ENCODE measurements around the gene GSKIP. TPM values are rescaled to one million over a fixed set of nuclear protein-coding genes. Genes with fewer than 3 reads are reported as not detected.

The GSKIP gene
- total RNA-seq, 1 donor from 2014 or later: 17.5 TPM

DNA sequence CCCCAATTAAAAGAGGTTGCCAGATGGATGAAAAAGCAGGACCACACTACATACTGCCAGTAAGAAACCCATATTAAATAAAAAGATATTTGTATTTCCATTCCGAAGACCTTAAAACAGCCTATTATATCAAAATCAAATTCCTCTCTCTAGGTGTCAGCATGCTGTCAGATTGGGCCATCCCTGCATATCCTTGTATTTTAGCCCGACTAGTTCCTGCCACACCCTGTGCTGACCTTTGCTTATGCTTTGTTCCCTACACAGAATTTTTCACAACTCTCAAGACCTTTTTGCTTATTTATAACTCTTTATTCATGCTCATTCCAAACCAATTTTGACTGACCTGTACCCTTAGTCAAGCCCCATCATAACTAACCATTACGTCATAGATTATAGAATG is 12.8 kb downstream of the GSKIP start:
- Histone ChIP-seq H3K36me3 (no peaks in the 10 kb centered on the region), H3K4me3 (no peak overlapping the region), H3K27me3 (no peaks in the 10 kb centered on the region), H3K27ac (no peak overlapping the region), H3K4me1 (no peaks in the 10 kb centered on the region), H3K9me3 (no peaks in the 10 kb centered on the region)
- TF ChIP-seq, protein P1, sequence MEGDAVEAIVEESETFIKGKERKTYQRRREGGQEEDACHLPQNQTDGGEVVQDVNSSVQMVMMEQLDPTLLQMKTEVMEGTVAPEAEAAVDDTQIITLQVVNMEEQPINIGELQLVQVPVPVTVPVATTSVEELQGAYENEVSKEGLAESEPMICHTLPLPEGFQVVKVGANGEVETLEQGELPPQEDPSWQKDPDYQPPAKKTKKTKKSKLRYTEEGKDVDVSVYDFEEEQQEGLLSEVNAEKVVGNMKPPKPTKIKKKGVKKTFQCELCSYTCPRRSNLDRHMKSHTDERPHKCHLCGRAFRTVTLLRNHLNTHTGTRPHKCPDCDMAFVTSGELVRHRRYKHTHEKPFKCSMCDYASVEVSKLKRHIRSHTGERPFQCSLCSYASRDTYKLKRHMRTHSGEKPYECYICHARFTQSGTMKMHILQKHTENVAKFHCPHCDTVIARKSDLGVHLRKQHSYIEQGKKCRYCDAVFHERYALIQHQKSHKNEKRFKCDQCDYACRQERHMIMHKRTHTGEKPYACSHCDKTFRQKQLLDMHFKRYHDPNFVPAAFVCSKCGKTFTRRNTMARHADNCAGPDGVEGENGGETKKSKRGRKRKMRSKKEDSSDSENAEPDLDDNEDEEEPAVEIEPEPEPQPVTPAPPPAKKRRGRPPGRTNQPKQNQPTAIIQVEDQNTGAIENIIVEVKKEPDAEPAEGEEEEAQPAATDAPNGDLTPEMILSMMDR (IDR thresholded peaks at IDR 0.05): no peak
- intact Hi-C loops (cut with DNase I): no loop called here
- DNase-seq (ENCODE audit: low spot score in 2 of 2): no peak

DNA sequence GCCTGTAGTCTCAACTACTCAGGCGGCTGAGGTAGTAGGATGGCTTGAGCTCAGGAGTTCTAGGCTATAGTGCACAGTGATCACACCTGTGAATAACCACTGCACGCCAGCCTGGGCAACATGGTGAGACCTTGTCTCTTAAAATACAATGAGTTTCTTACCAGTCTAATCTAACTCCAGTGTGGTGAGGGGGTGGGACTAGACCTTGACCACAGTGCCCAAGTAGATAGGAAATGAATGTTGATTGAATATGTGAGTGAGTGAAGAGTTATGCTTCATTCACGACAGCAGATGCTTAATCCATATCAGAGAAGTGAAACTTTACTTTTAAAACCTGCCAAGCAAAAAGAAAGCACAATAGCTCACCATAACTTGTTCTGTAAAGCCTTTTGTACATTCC is 17.4 kb downstream of the GSKIP start:
- Histone ChIP-seq H3K9me3 (no peaks in the 10 kb centered on the region), H3K4me3 (no peak overlapping the region), H3K27ac (no peak overlapping the region), H3K36me3 (peaks cover 4 to 9% of the 10 kb centered on the region in 2 donors), H3K4me1 (no peaks in the 10 kb centered on the region), H3K27me3 (no peaks in the 10 kb centered on the region)
- DNase-seq (ENCODE audit: low spot score in 2 of 2): no peak
- intact Hi-C loops (cut with DNase I): no loop called here
- TF ChIP-seq, protein P1 (IDR thresholded peaks at IDR 0.05): no peak

DNA sequence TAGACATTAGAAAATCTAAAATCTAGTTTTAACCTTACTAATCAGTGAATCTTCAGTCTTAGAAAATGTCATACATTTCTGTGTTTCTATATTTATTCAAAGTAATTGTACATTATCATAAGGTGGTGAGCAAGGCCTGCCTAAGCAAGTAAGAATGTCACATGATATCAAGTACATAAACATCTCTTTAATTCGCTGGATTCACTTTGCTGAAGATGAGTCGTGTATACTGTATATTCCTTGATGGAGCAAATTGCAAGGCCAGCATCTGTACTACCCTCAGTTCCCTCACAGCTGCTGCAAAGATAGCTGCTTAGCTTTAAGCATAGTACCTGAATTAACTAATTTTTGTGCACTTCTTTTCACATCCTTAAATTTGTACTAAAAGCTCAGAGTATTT is 20.1 kb downstream of the GSKIP start:
- DNase-seq (ENCODE audit: low spot score in 2 of 2): no peak
- no peaks in the 10 kb centered on the region for H3K27me3 ChIP-seq
- H3K27ac ChIP-seq: no peak overlapping the region
- intact Hi-C loops (cut with DNase I): no loop called here
- TF ChIP-seq, protein P1 (IDR thresholded peaks at IDR 0.05): no peak
- no peaks in the 10 kb centered on the region for H3K9me3 ChIP-seq
- no peaks in the 10 kb centered on the region for H3K4me1 ChIP-seq
- H3K36me3 ChIP-seq: peaks cover 4 to 9% of the 10 kb centered on the region in 2 donors
- H3K4me3 ChIP-seq: no peak overlapping the region

DNA sequence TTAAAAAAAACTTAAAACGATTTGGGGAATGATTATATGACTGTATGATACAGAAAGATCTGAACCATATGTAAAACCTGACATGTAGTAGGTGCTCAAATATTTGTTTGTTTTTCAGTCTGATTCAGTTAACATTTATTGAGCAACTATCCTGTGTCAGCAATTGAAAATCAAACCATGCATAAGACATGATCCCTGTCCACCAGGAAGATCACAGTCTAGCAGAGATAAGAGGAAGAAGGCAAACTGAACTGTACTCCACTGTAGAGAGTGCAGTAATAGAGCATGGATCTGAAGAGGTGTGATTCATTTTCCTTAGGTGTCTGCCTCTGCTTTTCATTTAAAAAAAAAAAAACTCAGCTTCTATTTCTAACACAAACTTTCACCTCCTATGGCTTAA is 20.7 kb downstream of the GSKIP start:
- H3K27ac ChIP-seq: no peak overlapping the region
- no peaks in the 10 kb centered on the region for H3K9me3 ChIP-seq
- no peaks in the 10 kb centered on the region for H3K27me3 ChIP-seq
- no peak overlapping the region for H3K4me3 ChIP-seq
- intact Hi-C loops (cut with DNase I): no loop called here
- peaks cover 4 to 9% of the 10 kb centered on the region in 2 donors for H3K36me3 ChIP-seq
- H3K4me1 ChIP-seq: no peaks in the 10 kb centered on the region
- no peak for DNase-seq (ENCODE audit: low spot score in 2 of 2)
- TF ChIP-seq, protein P1 (IDR thresholded peaks at IDR 0.05): no peak

DNA sequence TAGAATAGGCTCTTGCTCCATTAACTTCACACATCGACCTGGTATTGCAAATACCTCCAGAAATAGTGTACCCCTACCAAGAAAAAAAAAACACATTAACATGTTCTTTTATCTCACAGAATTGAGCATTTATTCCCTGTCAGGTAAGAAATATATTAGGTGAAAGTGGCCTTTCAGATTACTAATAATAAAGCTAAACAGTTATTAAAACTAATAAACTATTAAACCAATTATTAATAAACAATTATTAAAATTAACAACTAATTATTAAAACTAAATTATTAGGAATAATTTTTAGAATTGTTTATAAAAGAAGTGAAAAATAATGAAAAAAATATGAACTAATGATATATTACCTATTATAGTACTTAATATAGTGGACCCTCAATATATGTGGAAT is 21.4 kb downstream of the GSKIP start:
- Histone ChIP-seq H3K27me3 (no peaks in the 10 kb centered on the region), H3K9me3 (no peaks in the 10 kb centered on the region), H3K36me3 (peaks cover 4 to 9% of the 10 kb centered on the region in 2 donors), H3K27ac (no peak overlapping the region), H3K4me3 (no peak overlapping the region), H3K4me1 (no peaks in the 10 kb centered on the region)
- TF ChIP-seq, protein P1 (IDR thresholded peaks at IDR 0.05): no peak
- intact Hi-C loops (cut with DNase I): no loop called here
- DNase-seq (ENCODE audit: low spot score in 2 of 2): no peak

DNA sequence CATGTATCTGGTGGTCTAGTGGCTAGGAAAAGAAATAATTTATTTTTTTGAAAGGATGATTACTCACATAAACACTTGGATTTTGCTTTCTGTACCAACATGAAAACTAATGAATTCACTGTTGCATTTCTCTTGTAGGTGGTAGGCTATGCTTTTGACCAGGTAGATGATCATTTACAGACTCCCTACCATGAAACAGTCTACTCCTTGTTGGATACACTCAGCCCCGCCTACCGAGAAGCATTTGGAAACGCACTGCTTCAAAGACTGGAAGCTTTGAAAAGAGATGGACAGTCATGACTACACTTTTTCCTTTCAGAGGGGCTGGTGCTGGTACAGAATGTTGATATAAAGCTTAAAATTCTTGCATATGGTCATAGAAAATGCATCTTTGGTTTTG is 22.1 kb downstream of the GSKIP start:
- peaks cover 4 to 9% of the 10 kb centered on the region in 2 donors for H3K36me3 ChIP-seq
- no peaks in the 10 kb centered on the region for H3K9me3 ChIP-seq
- DNase-seq (ENCODE audit: low spot score in 2 of 2): no peak
- TF ChIP-seq, protein P1 (IDR thresholded peaks at IDR 0.05): no peak
- H3K27ac ChIP-seq: no peak overlapping the region
- H3K4me3 ChIP-seq: no peak overlapping the region
- intact Hi-C loops (cut with DNase I): no loop called here
- no peaks in the 10 kb centered on the region for H3K4me1 ChIP-seq
- H3K27me3 ChIP-seq: no peaks in the 10 kb centered on the region
